Femur (tissue), 1 donor: ENCODE results near the gene C1GALT1C1.
"Not testable (repeated sequence)": the region's sequence is repeated elsewhere in the genome, so short reads cannot be mapped to it uniquely, and the experiment has no call there.

Experiments
- DNase-seq: peaks from one replicate; pipeline ENCODE4 v3.0.0-alpha.2; 2017

Gene C1GALT1C1

DNA sequence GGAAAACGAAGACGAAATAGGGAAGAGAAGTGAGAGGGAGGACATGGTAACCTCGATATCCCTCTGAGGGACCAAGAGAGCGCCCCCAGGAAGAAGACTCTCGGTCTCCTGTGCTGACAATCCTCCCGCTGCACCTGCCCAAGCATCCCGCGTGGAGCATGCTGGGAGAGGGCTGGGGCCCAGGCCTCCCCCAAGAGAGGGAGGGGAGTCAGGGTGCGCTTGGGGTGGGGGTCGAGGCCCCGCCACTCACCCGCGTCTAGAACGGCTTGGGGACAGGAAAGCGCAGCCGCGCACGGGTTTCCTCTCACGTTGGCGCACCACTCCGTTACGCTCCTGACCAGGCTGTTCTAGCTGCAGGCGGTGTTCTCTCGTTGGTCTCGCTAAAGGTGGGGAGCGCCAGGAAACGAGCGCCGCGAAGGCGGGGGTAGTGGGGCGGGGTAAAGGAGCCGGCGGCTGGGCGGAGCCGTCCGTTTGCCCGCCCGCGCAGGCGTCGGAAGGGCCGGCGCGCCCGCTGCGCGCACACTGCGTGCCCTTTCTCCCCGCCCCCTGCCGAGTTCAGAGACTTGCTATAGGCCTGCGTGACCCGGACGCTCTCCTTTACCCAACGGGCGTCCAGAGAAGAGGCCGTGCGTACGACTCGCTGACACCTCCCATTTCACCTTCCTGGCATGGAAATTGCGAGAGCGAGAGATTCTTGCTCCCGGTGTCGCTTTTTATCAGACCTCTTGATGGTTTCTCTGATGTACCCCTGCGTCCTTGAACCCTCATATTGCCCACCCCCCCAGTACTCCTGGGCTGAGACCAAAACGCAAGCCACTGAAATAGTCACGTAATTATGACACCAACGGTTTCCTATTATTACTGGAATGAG lies at the start of gene C1GALT1C1:
TSS of gene C1GALT1C1 (minus strand) at position 388 of the 871 bp plus-strand sequence. CDS start 2,888 bp downstream, outside the sequence.
- peak; percentile 95 for DNase-seq

GRCh38 chrX:120677004-120677652 lies 47.3 kb upstream of the C1GALT1C1 start:
- DNase-seq = no peak

DNA sequence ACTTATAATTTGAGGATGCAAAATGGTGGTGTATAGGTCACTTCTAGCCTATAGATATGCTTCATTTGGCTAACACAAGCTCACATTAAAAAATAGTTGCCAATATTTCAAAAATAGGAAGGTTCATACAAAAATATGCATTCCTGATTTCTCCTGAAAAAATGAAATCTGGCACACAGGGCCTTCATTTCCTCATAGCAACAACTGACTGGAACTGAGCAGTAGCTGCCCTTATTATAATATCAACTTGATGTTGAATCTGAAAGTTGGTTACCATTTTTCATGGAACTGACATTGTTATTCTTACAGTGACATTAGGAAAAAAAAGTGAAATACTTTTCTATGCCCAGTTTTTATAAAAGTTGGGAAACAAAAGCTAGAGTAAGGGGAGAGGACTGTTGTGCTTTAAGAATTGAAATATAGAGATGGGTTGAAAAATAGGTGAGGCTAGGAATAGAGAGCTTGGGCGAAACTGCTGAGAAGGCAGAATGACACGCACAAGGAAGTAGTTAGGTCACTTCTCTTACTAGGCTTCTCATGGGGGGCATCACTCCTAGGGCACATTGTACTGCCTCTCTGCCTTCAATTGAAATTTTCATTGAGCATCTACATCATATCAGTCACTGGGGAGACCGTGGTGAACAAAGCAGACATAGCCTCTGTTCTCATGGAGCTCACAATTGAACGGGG lies 43.1 kb upstream of the C1GALT1C1 start:
- no peak for DNase-seq

DNA sequence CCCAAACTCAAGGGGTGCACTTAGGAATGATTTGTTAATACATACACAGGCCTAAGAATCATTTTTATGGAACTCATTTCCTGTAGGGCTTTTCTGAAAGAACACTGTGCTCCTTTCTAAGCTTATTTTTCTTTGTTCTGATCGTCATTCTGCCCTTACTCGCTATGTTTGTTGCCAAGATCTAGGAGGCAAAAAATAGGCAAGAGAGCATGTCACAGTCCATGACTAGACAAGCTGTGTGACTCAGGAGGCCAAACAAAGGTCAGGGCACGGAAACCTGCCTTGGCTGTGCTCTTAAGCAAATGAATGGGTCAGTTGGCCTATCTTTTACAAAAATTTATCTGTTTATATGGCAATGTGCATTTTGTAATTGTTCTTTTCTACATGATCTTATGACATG lies 42.5 kb upstream of the C1GALT1C1 start:
- no peak for DNase-seq

- DNase-seq = no peak
Observed at GRCh38 chrX:120671963-120672362, 42.1 kb upstream of the C1GALT1C1 start.

GRCh38 chrX:120668357-120668756 lies 38.5 kb upstream of the C1GALT1C1 start:
- DNase-seq = no peak

- not testable (repeated sequence) for DNase-seq
Observed at GRCh38 chrX:120664535-120664934, 34.7 kb upstream of the C1GALT1C1 start.

GRCh38 chrX:120664081-120664480 lies 34.2 kb upstream of the C1GALT1C1 start:
- DNase-seq = no peak

DNA sequence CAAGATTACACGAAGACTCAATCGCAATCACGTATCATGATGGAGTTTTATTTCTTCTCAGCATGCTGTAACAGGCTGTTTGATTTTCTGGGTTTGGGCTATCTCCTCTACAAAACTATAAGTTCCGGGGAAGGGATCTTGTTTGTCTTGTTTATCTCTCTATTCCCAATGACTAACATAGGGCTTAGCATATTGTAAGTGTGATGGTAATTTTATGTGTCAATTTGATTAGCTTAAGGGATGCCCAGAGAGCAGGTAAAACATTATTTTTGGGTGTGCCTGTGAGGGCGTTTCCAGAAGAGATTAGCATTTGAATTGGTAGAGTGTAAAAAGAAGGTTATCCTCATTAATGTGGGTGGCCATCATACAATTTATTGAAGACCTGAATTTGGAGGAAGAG lies 32.8 kb upstream of the C1GALT1C1 start:
- no peak for DNase-seq

- no peak for DNase-seq
Observed at GRCh38 chrX:120660637-120661036, 30.8 kb upstream of the C1GALT1C1 start.

DNA sequence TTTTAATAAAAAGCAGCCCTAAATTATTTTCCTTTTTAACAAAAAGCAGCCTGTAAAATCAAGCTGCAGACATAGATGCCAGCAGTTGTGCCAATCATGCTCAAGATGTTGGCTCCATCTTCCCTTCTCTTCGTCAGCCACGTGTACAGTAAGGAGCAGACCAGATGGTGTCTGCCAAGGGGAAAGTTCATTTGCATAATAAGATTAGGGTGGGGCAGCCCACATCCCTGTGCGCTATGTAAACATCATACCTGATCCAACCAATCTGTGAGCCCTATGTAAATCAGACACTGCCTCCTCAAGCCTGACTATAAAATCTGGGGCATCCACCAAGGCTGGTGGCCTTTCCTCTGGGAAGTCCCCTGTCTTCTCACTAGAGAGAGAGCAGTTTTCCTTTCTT lies 23.1 kb upstream of the C1GALT1C1 start:
- no peak for DNase-seq

GRCh38 chrX:120652256-120652655 lies 22.4 kb upstream of the C1GALT1C1 start:
- not testable (repeated sequence) for DNase-seq

GRCh38 chrX:120647127-120647526 lies 17.3 kb upstream of the C1GALT1C1 start:
- no peak for DNase-seq

DNA sequence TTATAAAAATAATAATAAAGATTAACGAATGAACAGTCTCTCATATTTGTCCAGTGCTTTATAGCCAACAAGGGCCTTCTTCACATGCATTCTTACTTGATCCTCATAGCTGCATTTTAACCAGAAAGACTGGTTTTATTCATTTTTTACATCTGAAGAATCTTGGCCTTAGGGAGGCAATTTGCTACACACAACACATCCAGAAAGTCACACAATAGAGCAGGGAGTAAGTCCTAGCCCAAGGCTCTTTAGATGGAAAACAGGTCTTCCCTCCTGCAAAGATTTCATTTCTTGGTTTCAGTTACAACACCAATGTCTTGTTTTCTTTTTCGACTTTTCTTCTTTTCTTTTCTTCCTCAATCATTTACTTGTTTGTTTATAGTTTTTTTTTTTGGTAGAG lies 13.0 kb upstream of the C1GALT1C1 start:
- no peak for DNase-seq

DNA sequence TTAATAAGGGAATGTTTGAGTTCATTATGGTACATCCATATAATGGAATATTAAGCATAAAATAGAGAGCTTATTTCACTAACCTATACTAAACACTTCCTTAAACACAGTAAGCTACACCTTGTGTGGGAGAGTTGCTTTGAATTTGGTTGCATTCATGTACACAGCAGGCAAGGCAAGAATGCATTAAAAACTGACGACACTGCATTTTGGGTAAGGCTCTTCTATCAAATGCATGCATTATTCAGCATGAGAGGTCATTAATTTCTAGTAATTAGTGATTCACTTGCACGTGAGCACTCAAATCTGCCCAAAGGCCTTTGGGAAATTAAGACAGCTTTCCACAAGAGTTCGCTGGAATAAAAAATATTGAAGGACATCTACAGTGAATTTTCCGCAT lies 8.8 kb upstream of the C1GALT1C1 start:
- no peak for DNase-seq

DNA sequence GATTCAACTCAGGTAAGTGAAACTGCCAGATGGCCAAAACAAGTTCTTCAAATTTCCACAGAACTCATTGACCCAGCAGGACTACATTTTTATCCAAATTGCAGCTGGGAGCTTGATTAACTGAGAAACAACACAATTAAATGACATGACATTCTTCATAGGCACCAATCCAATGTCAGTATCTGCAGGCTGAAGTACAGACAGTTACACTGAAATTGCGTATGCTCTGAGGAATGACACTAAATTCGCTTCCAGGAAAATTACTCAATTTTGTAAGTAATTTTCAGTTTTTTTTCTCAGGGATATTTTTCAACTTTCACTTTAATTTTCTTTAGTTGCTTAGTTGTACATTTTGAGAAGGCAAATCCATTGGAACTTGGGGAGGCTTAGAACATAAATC lies 4.5 kb downstream of the C1GALT1C1 start:
- DNase-seq = no peak

DNA sequence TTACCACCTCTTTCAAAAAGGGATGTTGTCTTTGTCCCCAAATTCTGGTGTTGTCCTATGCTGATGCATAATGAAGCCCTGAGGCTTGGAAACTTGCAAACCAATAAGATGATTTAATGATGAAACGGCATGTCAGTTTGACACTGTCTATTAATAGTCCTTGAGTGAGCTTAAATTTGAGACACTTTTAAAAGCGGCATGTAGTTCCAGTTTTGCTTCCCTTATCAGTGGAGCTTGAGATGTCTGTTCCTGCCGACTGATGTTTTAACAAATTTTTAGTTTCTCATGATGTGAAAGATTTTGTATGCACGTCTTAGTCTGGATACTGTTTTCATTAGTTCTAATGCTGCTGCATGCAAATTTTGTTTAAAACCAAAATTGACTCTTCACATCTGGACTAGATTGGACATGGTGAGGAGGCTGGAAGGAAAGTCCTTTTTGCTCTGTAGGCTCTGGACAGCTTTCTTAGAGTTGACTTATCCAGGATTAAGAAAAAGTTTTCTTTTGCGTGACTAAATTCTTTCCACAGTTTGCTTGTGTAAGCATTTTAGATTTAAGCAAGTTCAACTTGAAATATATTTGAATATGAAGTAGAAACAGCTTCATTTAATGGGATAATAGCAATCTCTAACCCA lies 11.7 kb downstream of the C1GALT1C1 start:
- DNase-seq = no peak

DNA sequence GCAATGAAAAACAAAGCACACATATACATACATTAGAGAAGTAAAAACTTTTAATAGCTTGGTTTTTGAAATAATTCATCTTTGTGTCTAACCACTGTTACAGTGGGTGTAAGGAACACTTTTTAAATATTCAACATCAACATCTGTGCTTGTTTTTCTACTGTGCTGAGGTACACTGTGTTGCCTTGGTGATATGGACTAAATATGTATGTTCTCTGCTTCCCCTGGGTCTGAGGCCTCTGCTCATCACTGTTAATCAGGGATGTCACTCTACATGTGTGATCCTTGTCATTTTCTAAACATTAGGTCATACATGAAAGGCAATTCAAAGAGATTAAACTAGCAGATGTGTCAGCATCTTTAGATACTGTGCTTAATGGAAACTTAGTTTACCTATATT lies 15.0 kb downstream of the C1GALT1C1 start:
- DNase-seq = no peak

- DNase-seq = no peak
Observed at GRCh38 chrX:120612086-120612485, 17.8 kb downstream of the C1GALT1C1 start.

DNA sequence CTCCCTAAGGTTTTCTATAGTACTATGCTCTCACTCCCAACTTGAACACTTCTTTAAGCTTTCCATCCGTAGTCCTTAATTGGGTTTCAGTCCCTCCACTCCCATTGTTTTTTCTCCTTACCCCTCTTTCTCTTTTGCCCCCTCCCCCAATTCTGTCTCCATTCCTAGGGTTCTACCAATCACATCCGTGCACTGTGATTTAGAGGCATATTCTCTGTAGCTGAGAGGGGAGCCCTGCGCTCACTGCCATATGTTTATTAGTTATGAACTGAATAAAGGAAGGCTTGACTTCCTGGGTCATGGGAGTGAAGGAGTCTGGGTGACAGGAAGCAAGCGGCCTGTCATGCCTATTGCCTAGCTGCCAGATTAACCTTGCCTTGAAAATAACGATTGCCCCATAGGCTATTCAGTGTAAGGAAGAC lies 25.5 kb downstream of the C1GALT1C1 start:
- DNase-seq = peak; percentile 29

DNA sequence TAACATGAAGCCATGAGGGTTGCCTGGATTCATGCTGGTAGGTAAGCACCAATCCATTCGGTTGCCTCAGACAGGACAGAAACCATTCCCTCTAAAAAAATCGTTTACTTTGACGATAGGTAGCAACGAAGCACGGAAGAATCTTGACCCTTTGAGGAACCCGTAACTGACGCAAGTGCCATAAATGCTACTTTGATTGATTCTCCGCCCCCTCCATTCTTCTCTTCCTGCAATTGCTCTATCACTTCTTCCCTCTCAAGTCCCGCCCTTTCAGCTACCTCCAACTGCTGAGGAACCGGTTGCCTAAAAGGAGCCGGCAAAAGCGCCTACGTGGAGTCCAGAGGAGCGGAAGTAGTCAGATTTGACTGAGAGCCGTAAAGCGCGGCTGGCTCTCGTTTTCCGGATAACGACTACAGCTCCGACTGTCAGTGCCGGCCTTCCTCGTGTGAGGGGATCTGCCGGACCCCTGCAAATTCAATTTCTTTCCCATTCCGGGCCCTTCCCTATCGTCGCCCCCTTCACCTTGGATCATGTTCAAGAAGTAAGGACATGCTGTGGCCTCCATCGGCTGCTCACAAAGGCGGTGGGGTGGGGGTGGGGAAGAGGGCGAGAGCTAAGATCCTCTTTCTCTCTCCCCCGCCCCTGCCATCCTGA lies 26.0 kb downstream of the C1GALT1C1 start, which contains the start of gene MCTS1:
TSS of gene MCTS1 (plus strand) at position 395 of the 654 bp plus-strand sequence. CDS start at position 531, 136 bp downstream.
- DNase-seq = peak; percentile 93

DNA sequence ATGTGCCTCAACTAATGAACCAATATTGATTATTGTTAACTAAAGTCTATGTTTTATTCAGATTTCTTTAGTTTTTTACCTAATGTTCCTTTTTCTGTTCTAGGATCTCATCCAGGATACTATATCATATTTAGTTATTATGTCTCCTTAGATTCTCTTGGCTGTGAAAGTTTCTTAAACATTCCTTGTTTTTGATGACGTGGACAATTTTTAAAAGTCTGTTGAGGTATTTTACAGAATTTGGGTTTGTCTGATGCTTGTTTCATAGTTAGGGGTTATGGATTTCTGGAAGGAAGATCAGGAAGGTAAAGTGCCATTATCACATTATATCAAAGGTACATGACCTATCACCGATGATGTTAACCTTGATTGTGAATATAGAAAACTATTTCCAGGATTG lies 44.2 kb downstream of the C1GALT1C1 start:
- no peak for DNase-seq
